GM23338 (cell line): ENCODE results near the gene EFHD2. TPM values are rescaled to one million over a fixed set of nuclear protein-coding genes. Genes with fewer than 3 reads are reported as not detected.

Experiments
- ATAC-seq: fragments of 200-7000 bp; cut with Tn5 transposase; 3 replicates; pipeline ENCODE4 v1.9.1; 2020
- DNase-seq: peaks from one replicate; pipeline ENCODE4 v3.0.0-alpha.2; 2015; ENCODE audit warnings: low spot score
- H2AFZ ChIP-seq: fragments of 200-600 bp; sonication (generic); 2 replicates; pipeline ENCODE4 v1.8.0; 2016; ENCODE audit warnings: antibody characterized with exemption, mild to moderate bottlenecking, moderate library complexity
- H3F3A ChIP-seq: fragments of 200-600 bp; sonication (generic); replicated peaks from 2 replicates; pipeline ENCODE4 v1.8.0; 2017; ENCODE audit warnings: antibody characterized with exemption, mixed run types, low read depth
- H3K27ac ChIP-seq: fragments of 200-600 bp; sonication (generic); 2 replicates; pipeline ENCODE4 v1.6.1; 2016; ENCODE audit warnings: low read depth
- H3K27me3 ChIP-seq: fragments of 200-600 bp; sonication (generic); 2 replicates; pipeline ENCODE4 v1.8.0; 2016; ENCODE audit warnings: mild to moderate bottlenecking, mixed run types, moderate library complexity; ENCODE audit not compliant: insufficient read depth
- H3K36me3 ChIP-seq: fragments of 200-600 bp; sonication (generic); 2 replicates; pipeline ENCODE4 v1.8.0; 2016; ENCODE audit warnings: mild to moderate bottlenecking; ENCODE audit not compliant: insufficient read depth
- H3K4me1 ChIP-seq: fragments of 200-600 bp; sonication (generic); 2 replicates; pipeline ENCODE4 v1.8.0; 2016; ENCODE audit warnings: mild to moderate bottlenecking, moderate library complexity; ENCODE audit not compliant: insufficient read depth
- H3K4me2 ChIP-seq: fragments of 200-600 bp; sonication (generic); 2 replicates; pipeline ENCODE4 v1.7.1; 2017; ENCODE audit warnings: mixed run types
- H3K4me3 ChIP-seq: fragments of 200-600 bp; sonication (generic); 2 replicates; pipeline ENCODE4 v1.6.1; 2016; ENCODE audit warnings: mixed run types
- H3K79me2 ChIP-seq: fragments of 200-600 bp; sonication (generic); replicated peaks from 2 replicates; pipeline ENCODE4 v1.8.0; 2017; ENCODE audit warnings: mild to moderate bottlenecking; ENCODE audit not compliant: insufficient read depth
- H3K9me2 ChIP-seq: fragments of 200-600 bp; sonication (generic); 2 replicates; pipeline ENCODE4 v1.8.0; 2017; ENCODE audit not compliant: insufficient read depth
- H4K20me1 ChIP-seq: fragments of 200-600 bp; sonication (generic); replicated peaks from 2 replicates; pipeline ENCODE4 v1.8.0; 2017; ENCODE audit warnings: mild to moderate bottlenecking; ENCODE audit not compliant: insufficient read depth
- H3K27ac Mint-ChIP-seq: 2 replicates; pipeline ENCODE4 v1.8.0; 2020; ENCODE audit warnings: inconsistent platforms, mild to moderate bottlenecking, moderate library complexity, mixed read lengths
- H3K27me3 Mint-ChIP-seq: 3 replicates; pipeline ENCODE4 v1.8.0; 2022; ENCODE audit warnings: low read depth, mild to moderate bottlenecking, moderate library complexity, mixed read lengths, inconsistent platforms; ENCODE audit not compliant: insufficient read depth, poor library complexity
- H3K36me3 Mint-ChIP-seq: 3 replicates; pipeline ENCODE4 v1.8.0; 2021; ENCODE audit warnings: low read depth, mild to moderate bottlenecking, inconsistent platforms, moderate library complexity, mixed read lengths
- H3K4me1 Mint-ChIP-seq: 3 replicates; pipeline ENCODE4 v1.8.0; 2020; ENCODE audit warnings: mild to moderate bottlenecking, inconsistent platforms, mixed read lengths
- H3K4me3 Mint-ChIP-seq: 3 replicates; pipeline ENCODE4 v1.8.0; 2021; ENCODE audit warnings: moderate library complexity, mild to moderate bottlenecking, inconsistent platforms, mixed read lengths
- H3K9me3 Mint-ChIP-seq: 3 replicates; pipeline ENCODE4 v1.8.0; 2020; ENCODE audit warnings: moderate library complexity, mild to moderate bottlenecking, inconsistent platforms, mixed read lengths
- CREB1 ChIP-seq: fragments of 250-450 bp; sonication (Bioruptor Pico); IDR thresholded peaks from 2 replicates; pipeline ENCODE4 v1.5.0; 2020; ENCODE audit warnings: low read depth, mild to moderate bottlenecking, moderate library complexity
- CTCF ChIP-seq, 2 experiments: fragments of 200-600 bp in 1 of 2; sonication (generic) in 1 of 2; conservative IDR thresholded peaks; 2 replicates each; pipeline versions ENCODE4 v1.5.1 to v1.6.1; 2016 to 2017; ENCODE audit warnings: antibody characterized with exemption in 2 of 2, low read depth in 2 of 2, mild to moderate bottlenecking in 2 of 2, moderate library complexity in 1 of 2
- ETS1 ChIP-seq: IDR thresholded peaks from 2 replicates; pipeline ENCODE4 v1.6.1; 2016; ENCODE audit warnings: antibody characterized with exemption
- EZH2 ChIP-seq: fragments of 200-600 bp; sonication (generic); IDR thresholded peaks from one replicate; pipeline ENCODE4 v1.8.0; 2017; ENCODE audit warnings: antibody characterized with exemption, mild to moderate bottlenecking, low read depth; ENCODE audit not compliant: unreplicated experiment
- EZH2phosphoT487 ChIP-seq: fragments of 200-600 bp; sonication (generic); IDR thresholded peaks from one replicate; pipeline ENCODE4 v1.8.1; 2018; ENCODE audit warnings: antibody characterized with exemption; ENCODE audit not compliant: unreplicated experiment
- JUNB ChIP-seq: IDR thresholded peaks from one replicate; pipeline ENCODE4 v1.6.1; 2016; ENCODE audit warnings: antibody characterized with exemption; ENCODE audit not compliant: unreplicated experiment
- NANOG ChIP-seq: IDR thresholded peaks from 2 replicates; pipeline ENCODE4 v1.6.1; 2016; ENCODE audit warnings: antibody characterized with exemption, borderline replicate concordance
- POLR2AphosphoS5 ChIP-seq: IDR thresholded peaks from 2 replicates; pipeline ENCODE4 v1.6.1; 2016; ENCODE audit warnings: antibody characterized with exemption, low read depth
- REST ChIP-seq: IDR thresholded peaks from one replicate; pipeline ENCODE4 v1.6.1; 2018; ENCODE audit warnings: antibody characterized with exemption; ENCODE audit not compliant: unreplicated experiment
- STAT1 ChIP-seq: IDR thresholded peaks from one replicate; pipeline ENCODE4 v1.6.1; 2016; ENCODE audit warnings: antibody characterized with exemption; ENCODE audit not compliant: unreplicated experiment
- ZNF114 ChIP-seq: fragments of 250-450 bp; sonication (Bioruptor Pico); IDR thresholded peaks from 2 replicates; pipeline ENCODE4 v1.5.0; 2020; ENCODE audit warnings: mild to moderate bottlenecking, moderate library complexity
- ZNF331 ChIP-seq: fragments of 250-450 bp; sonication (Bioruptor Pico); IDR thresholded peaks from 2 replicates; pipeline ENCODE4 v1.5.0; 2020; ENCODE audit warnings: low read depth, mild to moderate bottlenecking, moderate library complexity
- ZNF462 ChIP-seq: fragments of 250-450 bp; sonication (Bioruptor Pico); IDR thresholded peaks from 2 replicates; pipeline ENCODE4 v1.5.0; 2020; ENCODE audit warnings: mild to moderate bottlenecking, moderate library complexity
- polyA plus RNA-seq: library from polyadenylated mRNA; unstranded; fragments of >200 nt; fragmentation: Nextera tagmentation; extraction: Ambion mirVana; gene quantifications from 2 replicates; pipeline ENCODE4 v1.2.1, GENCODE V29; 2016
- total RNA-seq: library from RNA; depleted of rRNA; stranded (reverse); fragments of >200 nt; shearing (Covaris generic); gene quantifications from 2 replicates; pipeline ENCODE4 v1.2.3, GENCODE V29; 2014

Gene EFHD2
- total and polyA plus RNA-seq, 2 experiments from 2014 or later = 22.8 to 23.7 TPM

GRCh38 chr1:15449567-15449966 is 39.9 kb downstream of the EFHD2 start:
- H3K36me3 Mint-ChIP-seq = no peaks in the 10 kb centered on the region; the same call in 2 of the 3 replicates
- H3K4me1 ChIP-seq = no peaks in the 10 kb centered on the region
- H3K27me3 Mint-ChIP-seq = peaks cover 13% of the 10 kb centered on the region

More at GRCh38 chr1:15449567-15449966, 39.9 kb downstream of the EFHD2 start:
- Histone ChIP-seq H3F3A (no peaks in the 10 kb centered on the region), H3K9me2 (no peaks in the 10 kb centered on the region), H3K4me3 (no peak overlapping the region), H3K4me2 (no peak overlapping the region), H2AFZ (no peak overlapping the region), H3K36me3 (no peaks in the 10 kb centered on the region), H3K27ac (no peak overlapping the region), H4K20me1 (no peaks in the 10 kb centered on the region), H3K27me3 (no peaks in the 10 kb centered on the region), H3K79me2 (no peaks in the 10 kb centered on the region)
- TF ChIP-seq CTCF (conservative IDR thresholded peaks at IDR 0.05; ENCODE audit: low read depth in 2 of 2) = no peak
- TF ChIP-seq REST = no peak
- TF ChIP-seq ZNF114 = no peak
- TF ChIP-seq STAT1 = no peak
- TF ChIP-seq EZH2phosphoT487 = no peak
- TF ChIP-seq ZNF462 = no peak
- TF ChIP-seq ZNF331 = no peak
- no peak for TF ChIP-seq EZH2
- no peak for TF ChIP-seq ETS1
- TF ChIP-seq POLR2AphosphoS5 = no peak
- TF ChIP-seq CREB1 (CRISPR knock-in tag) = no peak
- no peak for TF ChIP-seq NANOG
- no peak for TF ChIP-seq JUNB
- DNase-seq (no peak), ATAC-seq (no peak)
- Mint-ChIP-seq H3K9me3 (peaks cover 4% of the 10 kb centered on the region), H3K4me1 (no peaks in the 10 kb centered on the region), H3K4me3 (no peak overlapping the region), H3K27ac (no peak overlapping the region)
